GM12878 (cell line): Measurements from ENCODE around the gene TCTN1. TPM values are rescaled to one million over a fixed set of nuclear protein-coding genes. Genes with fewer than 3 reads are reported as not detected.
A peak's percentile ranks its signal among the peaks of the same experiment; 100 is the strongest.

Experiments used
- ATAC-seq: fragments of 200-7000 bp; cut with Tn5 transposase; 3 replicates; pipeline ENCODE4 v1.9.1; 2020; ENCODE audit warnings: mild to moderate bottlenecking, moderate library complexity
- BruUV-seq: library from RNA; stranded (reverse); fragments of 400-500 nt; replicated peaks from 2 replicates; lab custom pipeline; 2021; lab: Mats Ljungman, UMichigan
- CTCF ChIA-PET: fragments of 300-600 bp; sonication (Branson Sonifier 250); formaldehyde crosslinking; extraction: SDS; loops from one replicate; lab custom pipeline; 2021; ENCODE audit warnings: inconsistent platforms; lab: Yijun Ruan, JAX
- POLR2A ChIA-PET: fragments of 350-600 bp; formaldehyde crosslinking; extraction: SDS; loops from one replicate; lab custom pipeline; 2021; ENCODE audit warnings: inconsistent platforms; lab: Charles Lee
- RAD21 ChIA-PET: fragments of 300-600 bp; sonication (Branson Sonifier 250); formaldehyde crosslinking; loops from one replicate; lab custom pipeline; 2023; ENCODE audit warnings: antibody characterized with exemption; ENCODE audit not compliant: unreplicated experiment; lab: Charles Lee
- SMC1A ChIA-PET: fragments of 300-600 bp; sonication (Branson Sonifier 250); formaldehyde crosslinking; loops from one replicate; lab custom pipeline; 2023; ENCODE audit not compliant: unreplicated experiment, uncharacterized antibody; lab: Charles Lee
- DNase-seq: peaks from one replicate; pipeline ENCODE4 v3.0.0-alpha.2; 2011; ENCODE audit warnings: low read depth, low spot score
- FAIRE-seq: peaks from 3 replicates; lab custom pipeline; 2011; peaks lifted over from hg19 to GRCh38; lab: Jason Lieb, UNC
- H2AFZ ChIP-seq: 2 replicates; pipeline ENCODE4 v1.6.0; 2011; ENCODE audit warnings: low read depth, low read length, control low read depth; ENCODE audit not compliant: control insufficient read depth
- H3K27ac ChIP-seq: 2 replicates; pipeline ENCODE4 v1.5.1; 2011; ENCODE audit warnings: control low read depth; ENCODE audit not compliant: control insufficient read depth, insufficient read depth
- H3K27me3 ChIP-seq, 2 experiments: replicated peaks in 1 of 2; 2 replicates each; pipeline versions ENCODE4 v1.6.0 to v1.6.1; 2011; ENCODE audit warnings: low read length in 1 of 2; ENCODE audit not compliant: control insufficient read depth in 2 of 2, insufficient read depth in 2 of 2
- H3K36me3 ChIP-seq, 2 experiments: 2 replicates each; pipeline ENCODE4 v1.5.1; 2011; ENCODE audit warnings: low read length in 1 of 2; ENCODE audit not compliant: control insufficient read depth in 2 of 2, insufficient read depth in 2 of 2
- H3K4me1 ChIP-seq: 2 replicates; pipeline ENCODE4 v1.6.1; 2011; ENCODE audit warnings: mild to moderate bottlenecking, low read length, moderate library complexity, mixed read lengths; ENCODE audit not compliant: control insufficient read depth, insufficient read depth
- H3K4me2 ChIP-seq: 2 replicates; pipeline ENCODE4 v1.6.0; 2011; ENCODE audit warnings: control low read depth; ENCODE audit not compliant: control insufficient read depth, insufficient read depth
- H3K4me3 ChIP-seq: fragments of 200-600 bp; sonication (generic); 2 replicates; pipeline ENCODE4 v1.5.1; 2016
- H3K79me2 ChIP-seq: 2 replicates; pipeline ENCODE4 v1.6.0; 2011; ENCODE audit warnings: low read length; ENCODE audit not compliant: control insufficient read depth, insufficient read depth
- H3K9ac ChIP-seq: 2 replicates; pipeline ENCODE4 v1.8.0; 2011; ENCODE audit warnings: low read length, control low read depth, mixed read lengths; ENCODE audit not compliant: control insufficient read depth, insufficient read depth
- H3K9me3 ChIP-seq: replicated peaks from 3 replicates; pipeline ENCODE4 v1.5.1; 2011; ENCODE audit warnings: mild to moderate bottlenecking, low read length; ENCODE audit not compliant: control insufficient read depth, insufficient read depth
- H4K20me1 ChIP-seq: 2 replicates; pipeline ENCODE4 v1.6.0; 2011; ENCODE audit not compliant: control insufficient read depth, insufficient read depth
- ESRRA ChIP-seq: IDR thresholded peaks from 2 replicates; pipeline ENCODE4 v1.6.1; 2012; ENCODE audit warnings: mild to moderate bottlenecking, low read length, improper control_type of control experiment
- HCFC1 ChIP-seq: fragments of 150-350 bp; IDR thresholded peaks from 2 replicates; pipeline ENCODE4 v1.6.1; 2014; ENCODE audit warnings: low read length
- HDAC2 ChIP-seq: fragments of 200-600 bp; sonication (generic); IDR thresholded peaks from 2 replicates; pipeline ENCODE4 v1.6.1; 2017
- IKZF2 ChIP-seq, 2 experiments: fragments of 450-650 bp; IDR thresholded peaks; 2 replicates each; pipeline ENCODE4 v1.6.1; 2017; ENCODE audit warnings: mild to moderate bottlenecking in 2 of 2, moderate library complexity in 2 of 2
- MEF2A ChIP-seq: IDR thresholded peaks from 2 replicates; pipeline ENCODE4 v1.6.1; 2011; ENCODE audit warnings: low read depth, mild to moderate bottlenecking, low read length, moderate library complexity; ENCODE audit not compliant: insufficient read depth
- POLR2AphosphoS2 ChIP-seq: IDR thresholded peaks from 2 replicates; pipeline ENCODE4 v1.6.1; 2011; ENCODE audit warnings: low read depth, mild to moderate bottlenecking, low read length, improper control_type of control experiment, moderate library complexity
- RAD21 ChIP-seq: IDR thresholded peaks from 2 replicates; pipeline ENCODE4 v1.6.1; 2011; ENCODE audit warnings: mild to moderate bottlenecking, low read depth, low read length, moderate library complexity; ENCODE audit not compliant: insufficient read depth
- RELA ChIP-seq: fragments of 450-650 bp; IDR thresholded peaks from 2 replicates; pipeline ENCODE4 v1.8.0; 2014; ENCODE audit warnings: borderline replicate concordance; ENCODE audit not compliant: partially characterized antibody
- SPI1 ChIP-seq: IDR thresholded peaks from 2 replicates; pipeline ENCODE4 v1.6.1; 2011; ENCODE audit warnings: low read depth, mild to moderate bottlenecking, low read length, moderate library complexity, borderline replicate concordance; ENCODE audit not compliant: insufficient read depth
- STAT3 ChIP-seq: IDR thresholded peaks from 2 replicates; pipeline ENCODE4 v1.6.1; 2011; ENCODE audit warnings: low read depth, low read length, improper control_type of control experiment
- ZBED1 ChIP-seq: IDR thresholded peaks from 2 replicates; pipeline ENCODE4 v1.6.1; 2016; ENCODE audit warnings: borderline replicate concordance
- WGBS: methylation state at CpG from one replicate; pipeline ENCODE4 v1.1.6; 2016; ENCODE audit warnings: low lambda C conversion rate; ENCODE audit not compliant: insufficient replicate concordance, insufficient coverage; ENCODE audit errors: missing lambda C conversion rate; 5-methylcytosine and 5-hydroxymethylcytosine counted together
- in situ Hi-C: fragments of 300-500 bp; cut with MboI; formaldehyde crosslinking; loops from 9 replicates; pipeline ENCODE4 v1.14.3; 2018; ENCODE audit warnings: mixed read lengths
- intact Hi-C: fragments of 100-400 bp; cut with micrococcal nuclease; formaldehyde crosslinking; loops from one replicate; pipeline ENCODE4 v1.14.2; 2022; ENCODE audit not compliant: unreplicated experiment
- polyA plus RNA-seq, 11 experiments: library from polyadenylated mRNA; depleted of rRNA in 4 of 11; unstranded in 6 of 11; stranded (reverse) in 5 of 11; fragments of >200 nt; fragmentation: Nextera tagmentation in 4 of 11; fragmentation: Illumina TruSeq in 1 of 11; extraction: Ambion mirVana in 4 of 11; extraction: Trizol in 1 of 11; gene quantifications; 1 replicate in 1 of 11; 2 replicates in 10 of 11; pipeline versions ENCODE4 v1.2.1 to v1.2.3, GENCODE V29; 2011 to 2016; ENCODE audit warnings: inconsistent platforms in 2 of 11, missing spikeins in 2 of 11, low read depth in 1 of 11
- total RNA-seq, 4 experiments: library from RNA; depleted of rRNA in 3 of 4; stranded (reverse); fragments of >200 nt in 3 of 4; fragmentation: Illumina TruSeq in 1 of 4; extraction: Trizol in 1 of 4; gene quantifications; 2 replicates each; pipeline versions ENCODE4 v1.2.1 to v1.2.3, GENCODE V29; 2013 to 2021
- TF ChIP-seq, protein P1 (sequence below): fragments of 450-650 bp; IDR thresholded peaks from 2 replicates; pipeline ENCODE4 v1.6.1; 2017; ENCODE audit warnings: low read depth, mild to moderate bottlenecking, moderate library complexity
- TF ChIP-seq, protein P2 (sequence below): IDR thresholded peaks from 2 replicates; pipeline ENCODE4 v1.6.1; 2011; ENCODE audit warnings: low read depth, low read length, improper control_type of control experiment, borderline replicate concordance
- TF ChIP-seq, protein P3 (sequence below): fragments of 450-650 bp; IDR thresholded peaks from 2 replicates; pipeline ENCODE4 v1.6.1; 2017; ENCODE audit warnings: mild to moderate bottlenecking, moderate library complexity

Gene TCTN1
- total and polyA plus RNA-seq, 10 of the 15 experiments (the other 5 are each of a cell fraction or from before 2014, with no cell fraction given), result 8.8 to 23.5 (median 15.3) TPM

DNA sequence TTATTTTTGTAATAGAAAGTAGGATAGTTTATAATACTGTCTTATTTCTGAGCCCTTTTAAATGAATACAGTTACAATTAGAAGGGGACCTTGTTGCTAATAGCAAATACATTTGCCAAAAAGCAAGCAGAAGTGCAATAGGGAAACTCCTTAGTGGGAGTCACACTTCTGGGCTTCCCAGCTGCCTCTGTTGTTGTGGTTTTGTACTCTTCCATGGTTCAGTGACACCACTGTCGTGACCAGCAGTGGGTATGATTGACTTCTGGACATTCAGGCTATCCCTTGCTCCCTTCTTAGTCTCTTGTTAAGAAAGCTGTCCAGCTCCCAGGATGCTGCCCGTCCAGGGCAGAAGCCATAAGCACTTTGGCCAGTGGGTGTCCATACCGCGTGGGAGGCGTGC, 22.6 kb downstream of the TCTN1 start (continued):
- TF ChIP-seq, protein P1, sequence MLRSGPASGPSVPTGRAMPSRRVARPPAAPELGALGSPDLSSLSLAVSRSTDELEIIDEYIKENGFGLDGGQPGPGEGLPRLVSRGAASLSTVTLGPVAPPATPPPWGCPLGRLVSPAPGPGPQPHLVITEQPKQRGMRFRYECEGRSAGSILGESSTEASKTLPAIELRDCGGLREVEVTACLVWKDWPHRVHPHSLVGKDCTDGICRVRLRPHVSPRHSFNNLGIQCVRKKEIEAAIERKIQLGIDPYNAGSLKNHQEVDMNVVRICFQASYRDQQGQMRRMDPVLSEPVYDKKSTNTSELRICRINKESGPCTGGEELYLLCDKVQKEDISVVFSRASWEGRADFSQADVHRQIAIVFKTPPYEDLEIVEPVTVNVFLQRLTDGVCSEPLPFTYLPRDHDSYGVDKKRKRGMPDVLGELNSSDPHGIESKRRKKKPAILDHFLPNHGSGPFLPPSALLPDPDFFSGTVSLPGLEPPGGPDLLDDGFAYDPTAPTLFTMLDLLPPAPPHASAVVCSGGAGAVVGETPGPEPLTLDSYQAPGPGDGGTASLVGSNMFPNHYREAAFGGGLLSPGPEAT, result 0 out of 2 replicates have a peak, but pooled peaks have one; percentile 42
- TF ChIP-seq HDAC2 (no peak), RELA (no peak), SPI1 (peak; percentile 25; the same call in 1 of the 2 replicates), ZBED1 (peak; percentile 94; the same call in 1 of the 2 replicates)

DNA sequence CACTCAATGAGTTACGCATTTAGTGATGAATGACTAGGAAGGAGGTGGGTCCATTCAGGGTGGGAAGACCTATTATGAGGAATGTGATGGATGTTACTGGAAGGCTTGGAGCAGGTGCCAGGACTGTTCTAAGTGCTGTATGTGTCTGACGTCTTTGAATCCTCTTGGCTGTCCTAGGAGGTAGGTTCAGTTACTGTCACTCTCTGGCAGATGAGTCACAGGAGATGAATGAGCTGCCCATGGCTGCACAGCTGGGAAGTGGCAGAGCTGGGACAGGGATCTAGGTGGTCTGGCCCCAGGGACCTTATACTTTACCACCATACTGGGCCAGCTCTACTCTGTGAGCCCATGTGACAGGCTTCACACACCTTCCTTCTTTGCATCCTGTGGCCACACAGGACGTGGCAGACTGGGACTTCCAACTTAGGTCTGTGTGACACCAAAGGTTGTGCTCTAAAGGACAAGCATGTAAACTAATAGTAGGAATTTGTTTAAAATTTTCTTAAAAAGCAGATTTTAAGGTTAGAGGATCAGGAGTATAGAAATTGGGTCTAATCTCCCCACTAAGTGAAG, 24.0 kb downstream of the TCTN1 start:
- no TSS peak for BruUV-seq
- H4K20me1 ChIP-seq, result no peaks in the 10 kb centered on the region
- H3K27me3 ChIP-seq, result no peaks in the 10 kb centered on the region
- in situ Hi-C loops, result no loop called here
- SMC1A ChIA-PET, result interaction anchor here (0.6 to 11.3 kb wide), 8 partner anchors 9 to 106 kb away, joined by 3 to 70 read pairs (median 4); no protein-coding TSS in a partner anchor
- H3K4me2 ChIP-seq, result no peak overlapping the region
- CTCF ChIA-PET, result interaction anchor here (1.1 to 1.9 kb wide), 3 partner anchors 10 to 19 kb away, joined by 3 to 10 read pairs (median 3); no protein-coding TSS in a partner anchor
- H3K4me3 ChIP-seq, result no peak overlapping the region
- FAIRE-seq, result no peak
- ATAC-seq, result peak; percentile 35
- DNase-seq, result no peak
- no peaks in the 10 kb centered on the region; the same call in 1 of the 2 replicates for H3K79me2 ChIP-seq
- intact Hi-C loops, result no loop called here
- RAD21 ChIA-PET, result interaction anchor here (0.6 to 1.3 kb wide), 8 partner anchors 10 to 34 kb away, joined by 3 to 5 read pairs (median 3); no protein-coding TSS in a partner anchor
- no peak overlapping the region for H2AFZ ChIP-seq
- H3K9me3 ChIP-seq, result no peaks in the 10 kb centered on the region
- H3K4me1 ChIP-seq, result peaks cover 77% of the 10 kb centered on the region
- no peak overlapping the region for H3K27ac ChIP-seq
- POLR2A ChIA-PET, result interaction anchor here (0.6 to 3.4 kb wide), 7 partner anchors 11 to 53 kb away, joined by 3 to 11 read pairs (median 4); no protein-coding TSS in a partner anchor
- no peak overlapping the region for H3K9ac ChIP-seq
- no peaks in the 10 kb centered on the region for H3K36me3 ChIP-seq
- 38% methylated on average over 3 of the region's 3 CpGs for WGBS
- TF ChIP-seq, protein P2, sequence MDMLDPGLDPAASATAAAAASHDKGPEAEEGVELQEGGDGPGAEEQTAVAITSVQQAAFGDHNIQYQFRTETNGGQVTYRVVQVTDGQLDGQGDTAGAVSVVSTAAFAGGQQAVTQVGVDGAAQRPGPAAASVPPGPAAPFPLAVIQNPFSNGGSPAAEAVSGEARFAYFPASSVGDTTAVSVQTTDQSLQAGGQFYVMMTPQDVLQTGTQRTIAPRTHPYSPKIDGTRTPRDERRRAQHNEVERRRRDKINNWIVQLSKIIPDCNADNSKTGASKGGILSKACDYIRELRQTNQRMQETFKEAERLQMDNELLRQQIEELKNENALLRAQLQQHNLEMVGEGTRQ, result no peak; the same call in 1 of the 2 replicates
- TF ChIP-seq ESRRA, result no peak
- TF ChIP-seq RAD21, result no peak
- TF ChIP-seq, protein P3, sequence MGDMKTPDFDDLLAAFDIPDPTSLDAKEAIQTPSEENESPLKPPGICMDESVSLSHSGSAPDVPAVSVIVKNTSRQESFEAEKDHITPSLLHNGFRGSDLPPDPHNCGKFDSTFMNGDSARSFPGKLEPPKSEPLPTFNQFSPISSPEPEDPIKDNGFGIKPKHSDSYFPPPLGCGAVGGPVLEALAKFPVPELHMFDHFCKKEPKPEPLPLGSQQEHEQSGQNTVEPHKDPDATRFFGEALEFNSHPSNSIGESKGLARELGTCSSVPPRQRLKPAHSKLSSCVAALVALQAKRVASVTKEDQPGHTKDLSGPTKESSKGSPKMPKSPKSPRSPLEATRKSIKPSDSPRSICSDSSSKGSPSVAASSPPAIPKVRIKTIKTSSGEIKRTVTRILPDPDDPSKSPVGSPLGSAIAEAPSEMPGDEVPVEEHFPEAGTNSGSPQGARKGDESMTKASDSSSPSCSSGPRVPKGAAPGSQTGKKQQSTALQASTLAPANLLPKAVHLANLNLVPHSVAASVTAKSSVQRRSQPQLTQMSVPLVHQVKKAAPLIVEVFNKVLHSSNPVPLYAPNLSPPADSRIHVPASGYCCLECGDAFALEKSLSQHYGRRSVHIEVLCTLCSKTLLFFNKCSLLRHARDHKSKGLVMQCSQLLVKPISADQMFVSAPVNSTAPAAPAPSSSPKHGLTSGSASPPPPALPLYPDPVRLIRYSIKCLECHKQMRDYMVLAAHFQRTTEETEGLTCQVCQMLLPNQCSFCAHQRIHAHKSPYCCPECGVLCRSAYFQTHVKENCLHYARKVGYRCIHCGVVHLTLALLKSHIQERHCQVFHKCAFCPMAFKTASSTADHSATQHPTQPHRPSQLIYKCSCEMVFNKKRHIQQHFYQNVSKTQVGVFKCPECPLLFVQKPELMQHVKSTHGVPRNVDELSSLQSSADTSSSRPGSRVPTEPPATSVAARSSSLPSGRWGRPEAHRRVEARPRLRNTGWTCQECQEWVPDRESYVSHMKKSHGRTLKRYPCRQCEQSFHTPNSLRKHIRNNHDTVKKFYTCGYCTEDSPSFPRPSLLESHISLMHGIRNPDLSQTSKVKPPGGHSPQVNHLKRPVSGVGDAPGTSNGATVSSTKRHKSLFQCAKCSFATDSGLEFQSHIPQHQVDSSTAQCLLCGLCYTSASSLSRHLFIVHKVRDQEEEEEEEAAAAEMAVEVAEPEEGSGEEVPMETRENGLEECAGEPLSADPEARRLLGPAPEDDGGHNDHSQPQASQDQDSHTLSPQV, result no peak
- no peak for TF ChIP-seq IKZF2 (IDR thresholded peaks at IDR 0.05)
- no peak for TF ChIP-seq POLR2AphosphoS2
- TF ChIP-seq MEF2A, result no peak
- TF ChIP-seq HCFC1, result no peak
- TF ChIP-seq STAT3, result no peak
